ENCODE measurements around the gene ETHE1.

GRCh38 chr19:43463381-43464133 is 63.4 kb downstream of the ETHE1 start:
- TF ChIP-seq POLR2A (IDR thresholded peaks at IDR 0.05): peak in 1 of 4 donors; percentile 53
- TF ChIP-seq CTCF (IDR thresholded peaks at IDR 0.05): peak in 1 of 6 experiments; percentile 9
